ENCODE data around the gene AFAP1.

AFAP1 gene

DNA sequence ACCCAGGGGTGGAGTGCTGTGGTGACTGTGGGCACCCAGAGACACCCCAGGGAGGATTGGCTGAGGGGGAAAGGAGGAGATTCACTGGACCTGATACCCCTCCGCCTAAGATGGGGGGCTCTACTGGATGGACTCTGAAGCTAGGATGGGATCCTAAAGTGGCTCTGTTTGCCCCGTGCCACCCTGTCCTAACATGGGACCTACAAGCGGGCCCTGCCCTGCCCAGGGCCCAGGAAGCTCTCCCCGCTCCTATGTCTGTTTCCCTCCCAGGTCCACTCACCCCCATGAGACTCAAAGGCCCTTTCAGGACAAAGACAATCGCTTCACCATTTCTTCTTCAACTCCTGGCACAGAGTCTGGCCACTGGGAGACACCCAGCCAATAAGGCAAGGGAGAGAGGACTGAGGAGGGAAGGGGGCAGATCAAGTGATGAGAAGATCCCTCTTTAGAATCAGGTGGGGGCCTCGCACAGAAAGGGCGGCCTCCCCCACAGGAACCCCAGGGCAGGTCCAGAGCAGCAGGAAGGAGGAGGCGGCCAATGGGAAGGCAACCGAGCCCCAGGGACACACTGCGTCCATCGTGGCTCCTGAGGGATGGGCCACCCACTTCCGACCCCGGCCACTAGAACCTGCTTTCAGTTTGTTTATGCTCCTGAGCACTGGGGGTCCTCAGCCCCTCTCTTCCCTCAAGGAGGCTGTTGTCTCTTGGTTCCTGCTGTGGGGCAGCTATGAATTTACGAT is 155.4 kb downstream of the AFAP1 start:
- no peak for DNase-seq (ENCODE audit: low read depth)

DNA sequence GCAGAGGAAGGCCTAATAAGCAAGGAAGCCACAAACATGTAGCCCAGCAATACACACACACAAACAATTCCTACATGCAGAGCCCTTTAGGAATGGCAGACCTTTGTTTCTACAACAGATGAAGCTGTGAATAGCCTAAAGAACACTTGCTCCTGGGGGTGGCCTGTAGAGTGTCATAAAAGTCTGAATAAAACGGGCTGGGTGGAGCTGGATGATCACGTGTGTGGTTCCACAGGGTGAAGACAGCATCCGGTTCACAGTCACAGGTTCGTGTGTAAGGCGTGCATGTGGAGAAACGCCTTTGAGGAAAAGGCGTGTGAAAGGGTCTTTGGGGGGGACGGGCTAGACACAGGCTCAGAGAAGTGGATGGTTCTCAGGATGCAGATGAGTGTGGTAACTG is 156.1 kb downstream of the AFAP1 start:
- no peak for DNase-seq (ENCODE audit: low read depth)

DNA sequence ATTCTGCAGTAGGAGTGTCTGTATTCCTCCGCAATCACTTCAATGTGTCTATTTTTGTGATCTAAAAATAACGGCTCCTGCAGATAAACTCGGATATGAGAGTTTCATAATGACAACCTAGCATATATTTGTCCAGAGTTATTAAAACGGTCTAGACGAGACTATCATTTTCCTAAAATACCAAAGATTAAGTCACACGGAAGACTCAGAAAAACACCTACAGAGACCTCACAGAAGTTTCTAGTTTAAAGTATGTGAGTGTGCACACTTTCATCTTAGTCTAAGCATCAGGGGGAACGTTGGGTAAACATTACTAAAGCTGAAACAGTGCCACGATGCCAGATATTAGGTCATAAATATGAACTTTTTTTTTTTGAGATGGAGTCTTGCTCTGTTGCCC is 156.9 kb downstream of the AFAP1 start:
- peak; percentile 65 for DNase-seq (ENCODE audit: low read depth)

DNA sequence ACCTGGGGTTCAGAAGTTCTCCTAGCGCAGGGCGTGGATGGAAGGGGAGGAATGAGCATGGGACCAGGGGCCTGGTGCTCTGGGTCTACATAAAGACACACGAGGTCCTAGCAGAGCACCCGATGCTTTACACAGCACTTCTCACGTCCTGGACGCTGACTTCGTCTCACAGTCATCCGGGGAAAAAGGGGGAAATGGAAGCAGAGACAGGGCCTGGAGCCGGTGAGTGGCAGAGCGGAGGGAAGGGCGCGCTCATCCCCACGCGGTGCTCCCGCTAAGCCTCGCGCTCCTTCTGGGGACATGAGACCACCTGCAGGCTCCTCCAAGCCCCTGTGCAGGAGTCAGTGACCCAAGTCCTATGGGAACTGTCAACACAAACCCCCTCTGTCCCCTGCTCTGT is 157.7 kb downstream of the AFAP1 start:
- no peak for DNase-seq (ENCODE audit: low read depth)

DNA sequence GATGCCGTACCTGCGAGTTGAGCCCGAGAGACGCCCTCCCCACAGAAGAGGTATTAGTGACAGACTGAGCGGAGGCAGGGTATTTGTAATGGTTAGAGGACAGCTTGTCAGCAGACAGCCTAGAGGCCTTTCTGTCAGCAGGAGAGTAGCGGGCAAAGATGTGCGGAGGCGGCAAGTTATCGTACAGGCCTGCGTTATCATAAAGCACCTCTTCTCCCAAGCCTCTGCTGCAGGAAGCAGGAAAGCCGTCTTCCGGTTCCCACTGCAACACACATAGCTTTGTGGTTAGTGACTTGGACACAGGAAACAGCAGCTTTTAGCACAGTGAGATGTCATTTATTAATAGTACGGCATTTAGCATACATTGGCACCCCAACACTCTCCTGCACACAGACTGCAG is 158.3 kb downstream of the AFAP1 start:
- DNase-seq (ENCODE audit: low read depth): peak; percentile 88

DNA sequence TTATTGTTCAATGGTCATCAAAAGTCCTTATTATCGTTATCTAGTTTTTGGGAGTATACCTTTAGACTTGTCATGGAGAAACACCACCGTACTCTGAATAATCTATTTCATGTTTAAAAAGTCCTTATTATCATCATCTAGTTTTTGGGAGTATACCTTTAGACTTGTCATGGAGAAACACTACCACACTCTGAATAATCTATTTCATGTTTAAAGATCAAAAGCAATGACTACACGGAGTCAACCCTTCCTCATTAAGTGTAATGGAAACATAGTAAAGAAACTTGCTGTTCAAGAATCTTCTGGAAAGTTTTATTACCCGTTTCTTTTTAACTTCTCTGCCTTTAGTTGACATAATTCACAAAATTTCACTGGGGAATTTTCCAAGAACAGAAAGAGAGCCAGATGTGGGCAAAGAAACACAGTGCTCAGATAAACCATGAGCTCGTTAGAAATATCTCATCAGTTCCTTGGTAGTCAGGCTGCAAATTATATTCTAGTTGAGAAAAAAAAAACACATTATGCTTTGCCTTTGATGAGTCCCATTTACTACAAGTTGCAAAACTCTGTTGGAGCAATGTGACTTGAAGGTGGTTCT is 158.8 kb downstream of the AFAP1 start:
- DNase-seq (ENCODE audit: low read depth): no peak

DNA sequence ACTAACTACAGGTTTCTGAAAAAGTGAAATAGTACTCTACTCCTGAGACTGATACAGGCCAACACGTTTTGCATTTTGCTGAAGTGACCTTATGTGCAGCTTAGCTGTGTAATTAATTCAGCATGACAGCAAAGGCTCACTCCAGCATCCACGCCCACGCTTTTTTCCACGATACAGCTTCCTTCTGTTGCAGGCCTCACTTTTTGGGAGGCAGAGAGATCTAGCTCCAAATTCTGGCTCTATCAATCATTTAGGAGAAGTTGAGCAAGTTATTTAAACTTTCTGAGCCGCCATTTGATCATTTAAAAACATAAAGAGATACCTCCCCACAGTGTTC is 160.3 kb downstream of the AFAP1 start:
- peak; percentile 43 for DNase-seq (ENCODE audit: low read depth)

DNA sequence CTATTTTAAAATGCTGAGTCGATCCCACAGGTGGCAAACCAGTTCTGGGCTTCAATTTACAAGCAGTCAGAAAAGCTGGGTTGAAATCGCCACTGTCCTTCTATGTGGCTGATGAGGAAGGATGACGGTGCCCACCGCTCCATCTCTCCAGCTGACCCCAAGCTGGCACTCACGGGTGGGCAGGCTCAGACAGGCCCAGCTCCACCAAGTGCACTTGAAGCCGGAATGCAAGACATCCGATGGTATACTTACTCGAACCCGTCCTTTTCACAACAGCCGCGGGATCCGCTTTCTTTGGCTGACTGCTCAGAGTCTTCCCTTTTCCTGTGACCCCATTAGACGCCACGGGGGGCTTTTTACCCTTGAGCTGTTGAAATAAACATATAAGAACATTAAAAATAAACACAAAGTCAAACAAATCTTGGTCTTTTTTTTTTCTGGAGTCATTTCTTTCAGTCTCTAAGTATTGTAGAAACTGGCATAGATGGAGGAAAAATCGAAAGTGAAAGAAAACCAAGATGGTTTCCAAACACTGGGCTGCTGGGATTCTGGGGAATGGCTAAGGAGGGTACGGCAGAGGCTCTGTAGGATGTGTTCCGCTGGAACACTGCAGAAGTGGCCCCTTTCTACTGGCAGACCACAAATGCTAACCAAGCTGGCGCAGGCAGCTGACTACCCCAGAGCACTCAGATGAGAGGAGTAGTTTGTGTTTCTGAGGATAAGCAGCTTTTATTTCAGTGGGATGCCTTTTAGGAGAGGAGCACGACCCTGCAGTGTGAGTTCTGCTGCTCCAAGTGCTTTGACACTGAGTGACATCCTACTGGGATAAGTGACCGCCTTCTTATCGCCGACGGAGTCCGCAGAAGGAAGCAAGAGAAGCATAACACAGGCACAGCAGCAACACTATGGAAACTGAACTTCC is 160.9 kb downstream of the AFAP1 start:
- peak; percentile 48 for DNase-seq (ENCODE audit: low read depth)

DNA sequence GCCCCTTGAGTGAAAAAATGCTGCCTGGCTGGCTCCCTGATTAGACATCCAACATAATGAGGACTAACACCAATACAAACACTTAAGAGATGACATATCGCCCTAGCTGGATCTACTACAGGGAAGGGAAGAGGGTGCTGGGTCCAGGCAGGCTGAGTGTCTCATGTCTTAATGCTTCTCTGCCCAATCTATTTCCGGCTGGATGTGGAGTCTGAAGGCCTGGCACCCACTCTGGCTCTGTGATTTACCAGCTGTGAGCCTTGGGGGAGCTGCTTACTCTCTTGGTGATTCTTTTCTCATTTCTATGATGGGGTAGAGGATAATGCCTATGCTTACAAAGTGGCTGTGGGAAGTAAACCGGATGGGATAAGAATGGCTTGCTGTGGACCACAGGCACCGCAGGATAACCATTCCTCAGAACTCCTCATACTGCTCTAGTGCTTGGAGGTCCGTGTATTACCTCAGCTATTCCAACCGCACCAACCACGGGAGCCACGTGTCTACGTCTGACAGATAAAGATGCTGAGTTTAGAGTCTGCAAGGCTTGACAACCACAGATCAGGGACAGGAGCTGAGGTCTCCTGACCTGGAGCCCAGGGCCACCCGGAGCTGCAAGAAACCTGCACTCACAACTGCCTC is 161.7 kb downstream of the AFAP1 start:
- no peak for DNase-seq (ENCODE audit: low read depth)

DNA sequence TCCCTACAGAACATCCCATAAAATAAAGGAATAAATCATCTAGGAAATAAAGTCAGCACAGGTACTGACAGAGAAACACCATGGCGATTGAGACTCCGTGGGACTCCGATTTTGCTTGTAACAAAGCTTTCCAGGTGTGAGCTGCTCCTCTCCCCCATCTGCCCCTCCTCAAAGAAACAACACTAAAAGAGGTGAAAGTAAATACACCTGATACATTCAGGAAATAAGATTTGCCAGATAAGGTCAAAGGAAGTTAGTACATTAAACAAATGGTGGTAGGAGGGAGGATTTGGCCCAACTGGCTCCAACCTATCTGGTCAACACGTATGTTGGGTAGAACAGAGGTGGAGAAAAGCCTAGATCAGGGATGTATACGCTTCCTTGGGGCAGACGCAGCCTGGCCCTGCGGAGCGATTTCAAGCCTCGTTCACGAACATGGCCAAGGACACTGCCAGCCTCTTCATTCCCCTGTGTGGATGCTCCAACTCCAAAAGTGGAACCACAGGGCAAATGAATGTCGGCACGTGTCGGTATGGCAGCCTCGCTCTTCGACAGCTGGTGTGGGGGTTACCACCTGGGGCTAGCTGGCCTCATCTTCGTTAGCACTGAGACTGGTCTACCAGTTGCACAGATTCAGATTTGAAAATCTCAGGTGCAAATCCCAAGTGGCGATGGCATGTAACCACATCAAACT is 162.5 kb downstream of the AFAP1 start:
- no peak for DNase-seq (ENCODE audit: low read depth)

DNA sequence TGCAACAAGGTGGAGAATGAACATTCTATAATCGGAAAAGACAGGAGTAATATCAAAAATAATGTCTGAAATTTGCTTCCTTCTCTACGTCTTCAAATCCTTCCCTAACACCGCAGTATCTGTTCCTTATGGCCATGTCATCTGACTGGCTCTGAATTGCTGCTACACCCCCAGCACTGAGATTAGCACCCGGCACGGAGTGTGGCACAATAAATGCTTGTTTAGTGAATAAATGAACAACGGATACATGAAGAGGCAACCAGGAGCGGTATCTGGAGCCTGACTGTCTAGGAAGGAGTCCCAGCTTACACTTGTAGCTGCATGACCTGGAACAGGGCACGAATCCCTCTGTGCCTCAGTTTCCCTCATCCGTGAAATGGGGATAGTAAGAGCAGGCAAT is 164.3 kb downstream of the AFAP1 start:
- no peak for DNase-seq (ENCODE audit: low read depth)

DNA sequence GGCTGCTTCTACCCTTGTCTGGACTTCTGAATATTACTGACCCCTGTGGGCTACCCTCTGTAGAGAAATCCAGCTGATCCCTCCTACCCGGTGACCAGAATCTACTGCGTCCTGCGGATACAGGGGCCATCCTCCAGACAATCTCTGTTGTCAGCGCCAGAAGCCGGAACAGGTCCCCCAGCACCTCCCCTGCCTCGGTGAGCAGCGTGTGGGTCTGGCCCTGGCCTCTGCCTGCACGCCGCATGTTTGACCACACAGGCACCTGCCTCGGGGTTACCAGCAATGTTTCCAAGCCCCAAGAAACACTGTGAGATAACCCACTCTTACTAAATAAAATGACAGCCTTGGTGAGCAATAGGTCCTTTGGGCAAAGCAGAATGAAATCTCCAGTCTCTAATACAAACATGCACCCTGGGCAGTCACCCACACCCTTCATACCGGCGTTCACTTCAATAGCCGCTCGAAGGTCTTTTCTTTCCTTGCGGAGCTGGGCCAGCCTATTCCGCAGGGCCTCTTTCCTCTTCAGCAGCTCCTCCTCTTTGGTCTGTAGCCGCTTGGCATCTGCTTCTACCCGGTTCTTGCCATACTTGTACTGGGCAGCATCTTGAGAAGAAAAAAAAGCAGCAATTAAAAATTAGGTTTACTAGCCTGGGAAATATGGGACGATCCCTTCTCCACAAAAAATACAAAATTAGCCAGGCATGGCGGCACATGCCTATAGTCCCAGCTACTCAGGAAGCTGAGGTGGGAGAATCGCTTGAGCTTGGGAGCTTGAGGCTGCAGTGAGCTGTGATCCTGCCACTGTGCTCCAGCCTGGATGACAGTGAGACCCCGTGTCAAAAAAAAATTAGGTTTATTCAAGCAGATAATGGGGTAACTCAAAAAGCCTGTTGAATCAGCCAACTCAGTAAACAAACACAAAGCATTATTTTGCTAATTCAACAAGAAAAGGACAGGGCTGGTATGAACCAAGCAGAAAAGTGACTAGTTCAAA is 165.1 kb downstream of the AFAP1 start:
- DNase-seq (ENCODE audit: low read depth): no peak

DNA sequence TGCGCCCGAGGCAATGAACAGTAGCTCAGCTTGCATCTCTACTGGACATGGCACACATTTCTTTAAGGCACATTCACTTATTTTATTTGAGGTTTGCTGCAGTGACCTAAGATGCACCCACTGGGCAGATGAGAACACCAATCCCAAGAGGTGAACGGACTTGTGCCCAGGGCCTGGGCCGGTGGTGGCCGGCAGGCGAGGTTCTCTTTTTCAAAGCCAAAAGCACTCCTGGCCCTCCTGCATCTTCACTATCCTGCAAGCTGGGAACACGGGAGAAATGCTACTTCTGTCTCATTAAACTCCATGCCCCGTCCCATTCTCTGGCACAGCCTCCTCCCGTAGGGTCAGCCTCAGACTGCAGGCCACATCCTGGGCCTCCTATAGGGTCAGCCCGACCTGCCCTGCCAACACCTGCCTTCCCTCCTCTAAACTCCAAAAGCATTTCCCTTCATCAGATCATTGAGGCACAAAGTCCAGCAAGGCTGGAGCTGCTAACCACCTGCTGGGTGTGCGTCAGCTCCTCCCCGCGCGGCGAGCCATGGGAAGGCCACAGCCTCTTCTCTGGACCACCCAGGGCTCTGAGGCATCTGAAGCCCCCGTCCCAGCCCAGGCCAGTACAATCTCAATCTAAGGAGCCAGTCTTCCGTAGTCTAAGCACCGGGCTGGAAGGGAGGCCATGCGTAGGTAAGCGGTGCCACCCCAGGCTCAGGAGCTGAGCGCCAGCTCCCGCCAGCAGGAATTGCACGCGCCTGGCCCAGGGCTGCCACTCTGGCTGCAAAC is 166.1 kb downstream of the AFAP1 start:
- no peak for DNase-seq (ENCODE audit: low read depth)

DNA sequence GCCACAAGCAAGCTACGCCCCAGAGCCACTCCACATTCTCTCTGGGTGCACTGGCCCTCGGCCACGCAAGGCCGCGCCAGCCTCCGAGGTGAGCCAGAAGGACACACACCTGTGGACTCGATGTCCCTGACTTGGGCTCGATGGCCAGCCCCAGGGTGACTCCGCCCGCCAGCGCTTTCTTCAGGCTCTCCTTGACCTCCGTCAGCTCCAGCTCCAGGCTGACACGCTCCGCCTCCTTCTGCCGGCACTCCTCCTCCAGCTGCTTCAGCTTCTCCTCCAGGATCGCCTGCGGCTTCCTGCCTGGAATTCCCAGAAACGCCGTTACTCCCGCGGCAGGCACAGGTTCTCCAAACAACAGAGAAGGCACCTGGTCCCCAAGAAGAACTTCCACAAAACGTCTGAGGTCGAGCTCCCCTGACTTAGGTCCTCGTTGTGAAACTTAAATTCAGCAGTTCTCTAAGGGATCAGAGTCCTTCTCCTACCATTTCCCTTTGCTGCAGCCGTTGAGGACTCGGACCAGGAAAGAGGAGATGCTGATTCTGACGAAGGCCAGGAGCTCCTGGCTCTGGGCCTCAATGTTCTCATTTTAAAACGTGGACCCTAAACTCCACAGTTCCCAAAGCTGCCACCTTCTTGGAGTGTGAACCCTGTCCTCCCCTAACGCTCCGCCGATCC is 166.8 kb downstream of the AFAP1 start:
- no peak for DNase-seq (ENCODE audit: low read depth)

DNA sequence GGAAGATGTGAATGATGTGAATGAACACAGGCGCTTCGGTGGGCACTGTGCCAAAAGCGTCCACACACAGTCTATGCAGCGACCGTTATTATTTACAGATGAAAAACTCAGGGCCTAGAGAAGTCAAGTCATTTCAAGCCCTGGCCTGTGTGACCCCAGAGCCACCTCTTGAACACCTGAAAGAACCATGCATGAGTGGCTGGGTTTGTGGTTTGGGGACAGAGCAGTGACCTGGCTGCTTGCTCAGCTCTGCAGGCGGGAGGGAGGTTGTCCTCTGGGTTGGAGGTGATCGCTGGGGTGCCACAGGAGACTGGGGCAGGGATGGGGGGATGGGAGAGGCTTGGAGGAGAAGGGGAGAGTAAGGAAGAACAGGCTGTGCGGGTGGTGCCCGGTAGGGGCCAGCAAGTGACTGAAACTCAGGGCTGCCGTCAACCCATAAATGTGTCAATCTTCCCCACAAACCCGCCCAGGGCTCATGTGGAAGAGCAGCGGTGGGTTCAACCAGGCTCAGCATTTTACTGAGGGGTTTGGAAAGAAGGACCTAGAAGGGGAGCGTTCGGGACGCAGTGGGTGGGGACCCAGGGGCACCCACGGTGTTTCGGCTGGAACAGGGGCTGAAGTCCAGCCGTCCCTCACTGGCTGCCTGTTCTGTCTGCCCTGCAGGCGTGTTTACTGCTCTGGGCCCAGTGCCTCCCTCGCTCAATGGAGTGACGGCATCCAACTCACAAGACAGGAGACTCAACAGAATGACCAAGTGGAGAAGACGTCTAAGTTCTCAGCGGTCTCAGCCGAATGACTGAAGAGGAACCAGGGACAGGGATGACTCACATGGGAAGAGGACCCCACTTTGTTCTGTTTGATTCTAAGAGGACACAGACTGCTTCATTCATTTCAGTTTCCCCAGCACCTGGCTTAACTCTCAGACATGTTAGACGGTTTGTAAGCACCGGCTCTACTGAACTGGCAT is 167.8 kb downstream of the AFAP1 start:
- no peak for DNase-seq (ENCODE audit: low read depth)

DNA sequence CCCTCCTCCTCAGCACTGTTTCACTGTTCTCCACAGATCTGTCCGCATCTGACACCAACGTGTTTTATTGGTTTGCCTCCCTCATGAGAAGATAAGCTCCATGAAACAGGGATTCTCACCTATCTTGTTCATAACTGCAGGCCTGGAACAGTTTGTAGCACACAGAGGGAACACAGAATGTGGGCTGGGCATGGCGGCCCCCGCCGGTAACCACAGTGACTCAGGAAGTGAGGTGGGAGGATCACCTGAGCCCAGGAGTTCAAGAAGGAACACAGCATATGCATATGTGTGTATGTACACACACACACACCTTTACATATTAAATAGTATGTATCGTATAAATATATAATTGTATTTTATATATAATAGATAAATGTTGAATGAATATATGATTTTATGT is 168.6 kb downstream of the AFAP1 start:
- no peak for DNase-seq (ENCODE audit: low read depth)

DNA sequence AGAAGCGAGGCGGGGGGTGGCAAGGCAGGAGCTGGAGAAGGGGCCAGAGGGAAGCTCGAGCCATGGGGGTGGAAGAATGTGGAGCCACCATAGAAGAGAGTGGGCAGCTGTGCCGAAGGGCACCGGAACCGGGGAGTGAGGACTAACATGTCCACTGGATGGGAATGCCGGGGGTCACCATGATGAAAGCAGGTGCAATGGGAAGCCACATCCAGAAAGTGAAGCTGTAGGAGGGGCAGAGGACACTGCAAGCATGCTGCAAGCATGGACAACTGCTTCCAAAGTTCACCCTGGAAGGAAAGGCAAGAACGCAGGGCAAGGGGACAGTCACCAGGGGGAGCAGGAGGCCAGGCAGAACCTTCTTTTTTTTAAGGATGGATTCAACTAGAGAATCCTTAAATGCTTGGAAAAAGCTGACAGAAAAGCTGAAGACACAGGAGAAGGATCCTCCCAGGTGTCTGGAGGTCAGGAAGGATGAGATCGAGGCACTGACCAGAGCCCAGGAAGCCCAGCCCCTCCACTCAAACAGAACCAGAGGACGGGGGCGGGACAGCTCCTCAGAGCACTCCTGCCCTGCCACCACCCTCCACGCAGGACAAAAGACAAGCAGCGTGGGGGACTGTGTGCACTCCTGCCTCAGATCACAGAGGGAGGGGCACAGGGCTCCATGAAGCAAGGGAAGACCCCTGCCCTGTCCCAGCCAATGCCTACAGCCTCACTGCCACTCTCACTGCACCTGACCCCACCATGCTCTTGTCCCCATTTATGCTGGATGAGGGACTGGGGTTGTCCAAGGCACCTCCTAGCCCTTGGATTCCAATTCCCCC is 169.2 kb downstream of the AFAP1 start:
- DNase-seq (ENCODE audit: low read depth): peak; percentile 36
